Left lung (tissue), 10 donors: ENCODE results near the gene KAT8. TPM values are rescaled to one million over a fixed set of nuclear protein-coding genes. Genes with fewer than 3 reads are reported as not detected.
"Not testable (repeated sequence)": the region's sequence is repeated elsewhere in the genome, so short reads cannot be mapped to it uniquely, and the experiment has no call there.

Experiments
- ATAC-seq: fragments of 200-7000 bp; cut with Tn5 transposase; one replicate; pipeline ENCODE4 v1.9.1; 2020; ENCODE audit warnings: moderate library complexity
- DNase-seq, 4 donors: peaks; one replicate each; pipeline ENCODE4 v3.0.0-alpha.2; 2013 to 2020
- H3K27ac ChIP-seq, 2 donors: fragments of 200-600 bp; sonication (generic) in 1 of 2; one replicate each; pipeline versions ENCODE4 v1.5.0 to v1.8.0; 2020 to 2021
- H3K27me3 ChIP-seq, 2 donors: fragments of 200-600 bp; sonication (generic) in 1 of 2; one replicate each; pipeline versions ENCODE4 v1.5.0 to v1.8.0; 2020 to 2021
- H3K36me3 ChIP-seq, 2 donors: fragments of 200-600 bp; sonication (generic) in 1 of 2; one replicate each; pipeline versions ENCODE4 v1.5.0 to v1.8.0; 2020 to 2021
- H3K4me1 ChIP-seq, 2 donors: fragments of 200-600 bp; one replicate each; pipeline ENCODE4 v1.8.0; 2021
- H3K4me3 ChIP-seq, 2 donors: fragments of 200-600 bp; sonication (generic) in 1 of 2; one replicate each; pipeline versions ENCODE4 v1.5.0 to v1.8.0; 2020 to 2021; ENCODE audit warnings: mild to moderate bottlenecking in 1 of 2
- H3K9me3 ChIP-seq, 2 donors: fragments of 200-600 bp; sonication (generic) in 1 of 2; one replicate each; pipeline versions ENCODE4 v1.5.0 to v1.8.0; 2020 to 2021
- CTCF ChIP-seq, 2 donors: fragments of 200-600 bp; sonication (generic) in 1 of 2; IDR thresholded peaks; one replicate each; pipeline versions ENCODE4 v1.5.0 to v1.8.0; 2021; ENCODE audit warnings: antibody characterized with exemption in 2 of 2
- intact Hi-C, 2 donors: fragments of 100-400 bp; cut with DNase I; formaldehyde crosslinking; loops; one replicate each; pipeline versions ENCODE4 v1.11.2 to v1.14.2; 2022
- polyA plus RNA-seq, 6 donors: library from polyadenylated mRNA; unstranded; fragments of 120-200 nt; gene quantifications; one replicate each; pipeline ENCODE4 v1.2.1, GENCODE V29; 2013; ENCODE audit not compliant: insufficient read length in 6 of 6
- total RNA-seq, 2 donors: library from RNA; stranded (reverse); fragmentation: NEBNext Ultra II Directional; extraction: Animal tissue kit (Norgen Biotek cat#: 25700); gene quantifications; one replicate each; pipeline ENCODE4 v1.2.1, GENCODE V29; 2021
- donor health status: DM: no; HTN: yes; CAD: no.
- donor health status: DM: no; HTN: no; CAD: no.

KAT8 gene
- total and polyA plus RNA-seq, 8 donors = 49.8 to 74.6 (median 61.0) TPM

- Histone ChIP-seq H3K4me3 (no peak overlapping the region), H3K9me3 (no peaks in the 10 kb centered on the region), H3K4me1 (peaks cover 0 to 9% of the 10 kb centered on the region in 2 donors), H3K36me3 (no peaks in the 10 kb centered on the region), H3K27ac (no peak overlapping the region), H3K27me3 (no peaks in the 10 kb centered on the region)
- intact Hi-C loops = loop anchor here in 1 of 2 donors (10.0 kb wide), 1 partner anchor 82 kb away; the partner anchor contains the start of genes ZNF646 and ZNF668
- DNase-seq = peak in 2 of 4 donors; percentile 53 to 84
- TF ChIP-seq CTCF (IDR thresholded peaks at IDR 0.05) = no peak
- peak; percentile 81 for ATAC-seq
These were observed 39.7 kb downstream of the KAT8 start for GRCh38 chr16:31157136-31157535.

- TF ChIP-seq CTCF (IDR thresholded peaks at IDR 0.05) = no peak
- Histone ChIP-seq H3K36me3 (no peaks in the 10 kb centered on the region), H3K4me3 (no peak overlapping the region), H3K4me1 (no peaks in the 10 kb centered on the region), H3K27ac (no peak overlapping the region), H3K27me3 (no peaks in the 10 kb centered on the region), H3K9me3 (no peaks in the 10 kb centered on the region)
- ATAC-seq (no peak), DNase-seq (no peak)
- intact Hi-C loops = no loop called here
These were observed 49.9 kb downstream of the KAT8 start for GRCh38 chr16:31167315-31167714.

GRCh38 chr16:31168848-31169247 lies 51.4 kb downstream of the KAT8 start:
- intact Hi-C loops = no loop called here
- H3K27ac ChIP-seq = no peak overlapping the region
- TF ChIP-seq CTCF (IDR thresholded peaks at IDR 0.05) = no peak
- H3K27me3 ChIP-seq = no peaks in the 10 kb centered on the region
- ATAC-seq = no peak
- no peak overlapping the region for H3K4me3 ChIP-seq
- no peaks in the 10 kb centered on the region for H3K9me3 ChIP-seq
- H3K36me3 ChIP-seq = no peaks in the 10 kb centered on the region
- no peaks in the 10 kb centered on the region for H3K4me1 ChIP-seq
- no peak for DNase-seq

GRCh38 chr16:31170048-31170447 lies 52.6 kb downstream of the KAT8 start:
- H3K4me1 ChIP-seq, DNase-seq, H3K4me3 ChIP-seq, intact Hi-C loops, H3K27ac ChIP-seq, H3K9me3 ChIP-seq, H3K27me3 ChIP-seq, ATAC-seq, H3K36me3 ChIP-seq: not testable (repeated sequence)

GRCh38 chr16:31177136-31177535 lies 59.7 kb downstream of the KAT8 start:
- intact Hi-C loops = no loop called here
- no peak overlapping the region for H3K27ac ChIP-seq
- no peaks in the 10 kb centered on the region for H3K9me3 ChIP-seq
- peaks cover 9 to 32% of the 10 kb centered on the region in 2 donors for H3K4me1 ChIP-seq
- no peaks in the 10 kb centered on the region for H3K27me3 ChIP-seq
- H3K4me3 ChIP-seq = no peak overlapping the region
- peaks cover 0 to 2% of the 10 kb centered on the region in 2 donors for H3K36me3 ChIP-seq
- TF ChIP-seq CTCF (IDR thresholded peaks at IDR 0.05) = no peak
- ATAC-seq (peak; percentile 35), DNase-seq (peak in 1 of 4 donors; percentile 57)

- no peaks in the 10 kb centered on the region for H3K9me3 ChIP-seq
- H3K36me3 ChIP-seq = peaks cover 0 to 23% of the 10 kb centered on the region in 2 donors
- peaks cover 21 to 54% of the 10 kb centered on the region in 2 donors for H3K4me1 ChIP-seq
- ATAC-seq = no peak
- H3K4me3 ChIP-seq = peak overlapping the region; percentile 94 to 100
- TF ChIP-seq CTCF (IDR thresholded peaks at IDR 0.05) = no peak
- H3K27me3 ChIP-seq = no peaks in the 10 kb centered on the region
- no peak for DNase-seq
- peak overlapping the region; percentile 94 to 96 for H3K27ac ChIP-seq
- intact Hi-C loops = no loop called here
These were observed 61.8 kb downstream of the KAT8 start for GRCh38 chr16:31179219-31179746.
